GM21825 (cell line): Measurements from ENCODE around the gene C10orf90.

Source experiments
- ATAC-seq: cut with Tn5 transposase; IDR thresholded peaks from one replicate; pipeline ENCODE4 v1.9.1; 2021; ENCODE audit warnings: mild to moderate bottlenecking, moderate library complexity; ENCODE audit not compliant: unreplicated experiment

The C10orf90 gene

DNA sequence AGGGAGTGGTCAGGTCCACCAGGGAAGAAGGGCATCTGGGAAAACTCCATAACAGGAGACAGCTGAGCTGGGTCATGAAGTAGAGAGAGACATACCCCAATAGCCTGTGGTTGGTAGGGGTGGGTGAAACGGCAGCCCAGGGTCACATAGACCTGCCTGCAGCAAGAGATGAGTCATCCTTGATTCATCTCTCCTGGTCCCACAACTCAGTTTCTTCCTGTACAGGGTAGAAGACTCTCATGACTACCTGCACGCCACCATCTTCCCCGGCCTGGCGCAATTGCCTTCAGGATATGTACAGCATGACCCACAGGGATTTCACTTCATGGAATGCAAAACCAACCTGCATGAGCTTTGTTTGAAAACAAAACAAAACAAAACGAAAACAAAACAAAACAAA is 237.1 kb downstream of the C10orf90 start:
- ATAC-seq = no peak

GRCh38 chr10:126432507-126432906 is 238.0 kb downstream of the C10orf90 start:
- ATAC-seq = no peak

DNA sequence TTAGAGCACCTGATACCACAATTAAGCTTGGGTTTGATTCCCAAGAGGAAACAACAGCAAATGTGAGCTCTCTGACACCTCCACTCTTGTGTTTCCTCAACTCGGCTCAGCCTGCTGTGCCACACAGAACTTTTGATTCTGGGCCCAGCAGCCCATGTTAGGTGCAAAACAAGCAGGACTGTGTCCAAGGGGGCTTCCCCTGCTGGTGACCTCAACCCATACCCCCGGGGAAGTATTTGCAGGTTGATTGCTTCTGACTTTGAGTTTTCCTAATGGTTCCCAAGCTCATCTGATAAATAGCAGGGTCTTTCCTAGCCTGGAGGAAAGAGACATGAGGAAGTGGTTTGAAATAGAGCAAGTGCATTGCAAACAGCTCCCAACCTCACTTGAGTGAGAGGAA is 238.7 kb downstream of the C10orf90 start:
- ATAC-seq = no peak

- ATAC-seq = no peak
These were observed 240.0 kb downstream of the C10orf90 start for GRCh38 chr10:126430512-126430911.

GRCh38 chr10:126429275-126429674 is 241.2 kb downstream of the C10orf90 start:
- no peak for ATAC-seq

- ATAC-seq = no peak
These were observed 244.9 kb downstream of the C10orf90 start for GRCh38 chr10:126425489-126426065.

GRCh38 chr10:126425032-126425431 is 245.5 kb downstream of the C10orf90 start:
- no peak for ATAC-seq

DNA sequence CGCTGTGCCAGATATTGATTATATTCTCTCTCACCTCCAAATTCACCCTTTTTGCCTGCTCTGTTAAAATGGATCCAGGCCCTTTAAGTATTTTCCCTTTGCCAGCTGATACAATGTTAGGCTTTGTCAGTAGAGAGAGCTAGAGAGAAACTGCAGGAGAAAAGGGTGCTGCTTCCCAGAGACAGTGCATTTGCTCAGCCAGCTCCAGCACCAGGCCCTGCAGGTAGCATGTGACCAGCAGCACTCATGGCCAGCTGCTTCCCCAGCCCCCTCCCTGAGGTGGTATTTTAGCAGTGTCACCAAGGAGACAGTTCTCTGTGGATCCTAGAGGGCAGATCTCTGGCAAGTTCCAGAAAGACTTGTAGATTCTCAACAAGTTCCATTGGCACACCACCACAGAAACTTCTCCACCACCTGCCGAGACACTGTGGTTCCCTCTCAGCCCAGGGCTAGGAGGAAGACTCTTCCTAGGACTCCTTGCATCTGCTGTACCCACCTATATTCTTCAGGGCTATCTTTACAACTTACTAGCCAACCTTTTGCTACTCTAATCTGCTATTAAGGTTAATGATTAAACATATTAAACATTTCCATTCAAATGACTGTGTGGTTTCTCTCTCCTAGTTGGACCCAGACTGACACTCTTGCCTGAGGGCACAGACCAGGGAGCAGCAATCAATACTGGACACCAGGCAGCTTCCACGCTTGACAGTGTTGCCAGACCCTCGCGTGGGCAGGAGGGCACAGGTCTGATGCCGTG is 246.6 kb downstream of the C10orf90 start:
- no peak for ATAC-seq

GRCh38 chr10:126422567-126422966 is 247.9 kb downstream of the C10orf90 start:
- no peak for ATAC-seq

- ATAC-seq = no peak
These were observed 248.7 kb downstream of the C10orf90 start for GRCh38 chr10:126421756-126422256.

GRCh38 chr10:126420567-126421300 is 249.8 kb downstream of the C10orf90 start:
- no peak for ATAC-seq

GRCh38 chr10:126417220-126417825 is 253.2 kb downstream of the C10orf90 start:
- ATAC-seq = no peak

GRCh38 chr10:126409821-126410220 is 260.7 kb downstream of the C10orf90 start:
- ATAC-seq = no peak

DNA sequence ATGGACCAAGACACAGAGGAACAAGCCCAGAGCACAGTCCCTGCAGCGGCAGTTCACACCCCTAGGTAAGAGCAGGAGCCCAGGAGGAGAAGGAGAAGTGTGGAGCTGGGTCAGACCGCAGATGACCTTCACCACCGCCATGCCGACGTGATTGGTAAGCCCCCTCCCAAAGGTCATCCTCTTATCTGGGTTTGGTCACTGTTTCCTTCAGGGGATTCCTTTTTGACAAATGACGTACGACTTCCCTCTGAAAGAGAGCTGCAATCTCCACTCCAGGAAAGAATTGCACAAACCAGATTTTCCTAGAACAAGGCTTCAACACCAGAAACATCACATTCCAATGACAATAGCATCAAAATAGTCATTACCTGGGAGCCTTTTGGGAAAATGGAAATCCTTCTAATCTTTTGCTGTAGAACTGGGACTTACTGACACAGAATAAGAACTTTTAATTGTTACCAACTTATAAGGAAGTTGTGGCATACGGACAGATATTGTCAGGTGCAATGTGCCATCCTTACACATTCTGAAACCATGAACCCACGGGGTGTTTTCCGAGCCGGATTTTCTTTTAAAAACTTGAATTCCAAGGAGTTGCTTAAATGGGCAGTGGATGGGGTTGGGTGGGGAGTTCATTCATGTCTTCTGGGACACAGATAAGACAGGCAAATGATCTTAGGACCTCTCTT is 261.4 kb downstream of the C10orf90 start:
- no peak for ATAC-seq

- no peak for ATAC-seq
These were observed 262.7 kb downstream of the C10orf90 start for GRCh38 chr10:126407831-126408230.

DNA sequence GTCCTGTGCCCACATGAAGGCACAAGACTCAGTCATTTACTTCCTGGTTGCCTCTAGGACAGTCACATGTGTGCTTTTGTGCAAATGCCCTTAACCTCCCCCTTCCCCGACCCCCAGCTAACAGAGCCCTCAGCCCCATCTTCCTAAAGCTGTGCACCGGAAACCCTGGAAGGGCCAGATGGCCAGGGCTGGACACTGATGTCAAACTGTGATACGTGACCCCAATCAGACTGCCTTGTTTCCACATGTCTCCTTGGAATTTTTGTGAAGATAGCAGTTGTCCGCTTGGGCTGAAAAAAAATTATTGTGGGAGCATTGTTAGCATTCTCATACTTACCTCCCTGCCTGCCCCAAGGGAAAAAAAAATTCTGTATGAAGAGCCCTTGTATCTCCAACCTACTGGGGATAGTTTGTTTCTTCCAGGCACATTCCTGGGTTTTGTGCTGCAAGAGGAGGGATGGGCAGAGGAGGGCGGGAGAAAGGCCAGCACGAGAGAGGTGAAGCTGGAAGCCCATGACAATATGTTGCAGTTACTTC is 265.2 kb downstream of the C10orf90 start:
- ATAC-seq = no peak

GRCh38 chr10:126402721-126403695 is 267.5 kb downstream of the C10orf90 start:
- no peak for ATAC-seq

- no peak for ATAC-seq
These were observed 269.9 kb downstream of the C10orf90 start for GRCh38 chr10:126400641-126401040.

- no peak for ATAC-seq
These were observed 271.6 kb downstream of the C10orf90 start for GRCh38 chr10:126398924-126399323.
